NB4 (cell line): ENCODE measurements around the gene SIVA1.

Experiments
- MYC ChIP-seq: IDR thresholded peaks from 2 replicates; pipeline ENCODE4 v1.6.1; 2011; ENCODE audit warnings: low read depth, low read length
- TF ChIP-seq, protein P1 (sequence below): IDR thresholded peaks from one replicate; pipeline ENCODE4 v1.5.1; 2012; ENCODE audit warnings: low read depth, low read length

DNA sequence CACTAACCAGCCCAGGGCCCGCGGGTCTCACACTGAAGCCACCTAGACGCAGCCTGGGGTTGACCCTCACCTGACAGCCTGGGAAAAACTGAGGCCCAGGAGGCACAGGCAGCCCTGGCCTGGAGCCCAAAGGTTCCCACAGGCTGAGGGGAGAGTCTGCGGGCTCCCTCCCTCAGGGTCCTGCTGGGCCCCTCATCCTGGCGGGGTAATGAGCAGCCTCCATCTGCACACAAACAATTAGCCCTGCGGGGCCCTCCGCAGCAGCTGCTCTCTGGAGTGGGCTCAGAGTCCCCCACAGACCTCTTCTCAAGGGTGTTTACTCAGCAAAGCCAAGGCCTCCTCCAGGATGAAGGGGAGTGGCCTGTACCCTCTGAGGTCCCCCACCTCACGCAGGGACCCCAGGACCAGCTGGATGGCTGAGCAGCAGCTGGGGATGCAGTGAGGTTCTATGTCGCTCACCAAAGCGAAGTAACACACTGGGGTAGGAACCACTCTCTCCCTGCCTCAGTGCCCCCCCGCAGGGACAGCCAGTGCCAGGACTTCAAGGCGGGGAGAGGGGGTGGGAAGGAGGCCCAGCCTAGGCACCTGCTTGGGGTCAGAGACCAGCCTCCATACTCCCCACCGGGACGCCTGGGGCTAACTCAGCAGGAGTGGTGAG, 35.3 kb downstream of the SIVA1 start:
- TF ChIP-seq, protein P1, sequence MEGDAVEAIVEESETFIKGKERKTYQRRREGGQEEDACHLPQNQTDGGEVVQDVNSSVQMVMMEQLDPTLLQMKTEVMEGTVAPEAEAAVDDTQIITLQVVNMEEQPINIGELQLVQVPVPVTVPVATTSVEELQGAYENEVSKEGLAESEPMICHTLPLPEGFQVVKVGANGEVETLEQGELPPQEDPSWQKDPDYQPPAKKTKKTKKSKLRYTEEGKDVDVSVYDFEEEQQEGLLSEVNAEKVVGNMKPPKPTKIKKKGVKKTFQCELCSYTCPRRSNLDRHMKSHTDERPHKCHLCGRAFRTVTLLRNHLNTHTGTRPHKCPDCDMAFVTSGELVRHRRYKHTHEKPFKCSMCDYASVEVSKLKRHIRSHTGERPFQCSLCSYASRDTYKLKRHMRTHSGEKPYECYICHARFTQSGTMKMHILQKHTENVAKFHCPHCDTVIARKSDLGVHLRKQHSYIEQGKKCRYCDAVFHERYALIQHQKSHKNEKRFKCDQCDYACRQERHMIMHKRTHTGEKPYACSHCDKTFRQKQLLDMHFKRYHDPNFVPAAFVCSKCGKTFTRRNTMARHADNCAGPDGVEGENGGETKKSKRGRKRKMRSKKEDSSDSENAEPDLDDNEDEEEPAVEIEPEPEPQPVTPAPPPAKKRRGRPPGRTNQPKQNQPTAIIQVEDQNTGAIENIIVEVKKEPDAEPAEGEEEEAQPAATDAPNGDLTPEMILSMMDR = no peak
- TF ChIP-seq MYC = no peak
